HepG2 (cell line): ENCODE results near the gene SEZ6. TPM values are rescaled to one million over a fixed set of nuclear protein-coding genes. Genes with fewer than 3 reads are reported as not detected.

Experiments used
- CERS6 ChIP-seq: sonication (generic); formaldehyde crosslinking; IDR thresholded peaks from 2 replicates; pipeline ENCODE4 v1.5.0; 2020; ENCODE audit warnings: missing genetic modification reagents
- CREB3 ChIP-seq: sonication (generic); formaldehyde crosslinking; IDR thresholded peaks from 2 replicates; pipeline ENCODE4 v1.5.0; 2020; ENCODE audit warnings: missing genetic modification reagents
- ELF3 ChIP-seq: IDR thresholded peaks from 2 replicates; pipeline ENCODE4 v1.6.1; 2016; ENCODE audit warnings: missing genetic modification reagents, missing compliant biosample characterization
- JARID2 ChIP-seq: sonication (generic); formaldehyde crosslinking; IDR thresholded peaks from 2 replicates; pipeline ENCODE4 v1.8.1; 2023; ENCODE audit warnings: missing genetic modification reagents, inconsistent platforms; ENCODE audit not compliant: insufficient replicate concordance
- KMT2B ChIP-seq: IDR thresholded peaks from 2 replicates; pipeline ENCODE4 v1.6.1; 2016; ENCODE audit warnings: missing genetic modification reagents, missing compliant biosample characterization
- MLXIP ChIP-seq: sonication (generic); formaldehyde crosslinking; IDR thresholded peaks from 2 replicates; pipeline ENCODE4 v1.9.0; 2021; ENCODE audit warnings: missing genetic modification reagents, borderline replicate concordance
- SAFB2 ChIP-seq: sonication (generic); formaldehyde crosslinking; IDR thresholded peaks from 2 replicates; pipeline ENCODE4 v1.5.1; 2020; ENCODE audit warnings: missing genetic modification reagents, low read depth, mild to moderate bottlenecking, borderline replicate concordance
- SKI ChIP-seq: fragments of 450-650 bp; IDR thresholded peaks from one replicate; pipeline ENCODE4 v1.6.1; 2018; ENCODE audit warnings: mild to moderate bottlenecking; ENCODE audit not compliant: partially characterized antibody
- SUZ12 ChIP-seq: fragments of 150-350 bp; IDR thresholded peaks from 2 replicates; pipeline ENCODE4 v1.6.1; 2014; ENCODE audit warnings: low read depth, low read length
- SYNCRIP ChIP-seq: fragments of 200-400 bp; formaldehyde crosslinking; IDR thresholded peaks from 2 replicates; pipeline ENCODE4 v1.6.1; 2018; ENCODE audit warnings: mild to moderate bottlenecking, low read depth, low read length; ENCODE audit not compliant: insufficient read depth
- THAP7 ChIP-seq: sonication (generic); formaldehyde crosslinking; IDR thresholded peaks from 2 replicates; pipeline ENCODE4 v1.8.1; 2023; ENCODE audit warnings: mild to moderate bottlenecking, missing genetic modification reagents
- ZBTB2 ChIP-seq: sonication (generic); formaldehyde crosslinking; IDR thresholded peaks from 2 replicates; pipeline ENCODE4 v1.8.0; 2022; ENCODE audit warnings: low read depth, missing genetic modification reagents
- ZBTB8A ChIP-seq: sonication (generic); formaldehyde crosslinking; IDR thresholded peaks from 2 replicates; pipeline ENCODE4 v1.4.0; 2020; ENCODE audit warnings: mild to moderate bottlenecking, low read depth, missing genetic modification reagents, borderline replicate concordance
- ZFP36L2 ChIP-seq: sonication (generic); formaldehyde crosslinking; IDR thresholded peaks from 2 replicates; pipeline ENCODE4 v1.4.0; 2020; ENCODE audit warnings: missing genetic modification reagents
- ZNF317 ChIP-seq: sonication (generic); formaldehyde crosslinking; IDR thresholded peaks from 2 replicates; pipeline ENCODE4 v1.5.0; 2020; ENCODE audit warnings: mild to moderate bottlenecking, missing genetic modification reagents
- ZNF430 ChIP-seq: sonication (generic); formaldehyde crosslinking; IDR thresholded peaks from 2 replicates; pipeline ENCODE4 v1.9.0; 2021; ENCODE audit warnings: mild to moderate bottlenecking, missing genetic modification reagents
- ZNF530 ChIP-seq: sonication (generic); formaldehyde crosslinking; IDR thresholded peaks from 2 replicates; pipeline ENCODE4 v1.5.0; 2020; ENCODE audit warnings: low read depth, mild to moderate bottlenecking, missing genetic modification reagents
- ZNF615 ChIP-seq: sonication (generic); formaldehyde crosslinking; IDR thresholded peaks from 2 replicates; pipeline ENCODE4 v1.5.0; 2020; ENCODE audit warnings: mild to moderate bottlenecking, missing genetic modification reagents, borderline replicate concordance
- ZNF761 ChIP-seq: sonication (generic); formaldehyde crosslinking; conservative IDR thresholded peaks from 2 replicates; pipeline ENCODE4 v1.4.0; 2020; ENCODE audit warnings: mild to moderate bottlenecking, missing genetic modification reagents
- ZSCAN12 ChIP-seq: sonication (generic); formaldehyde crosslinking; IDR thresholded peaks from 2 replicates; pipeline ENCODE4 v1.9.0; 2021; ENCODE audit warnings: mild to moderate bottlenecking, missing genetic modification reagents
- ZSCAN22 ChIP-seq: sonication (generic); formaldehyde crosslinking; IDR thresholded peaks from 2 replicates; pipeline ENCODE4 v1.4.0; 2020; ENCODE audit warnings: mild to moderate bottlenecking, missing genetic modification reagents
- ZSCAN9 ChIP-seq: IDR thresholded peaks from 2 replicates; pipeline ENCODE4 v1.6.1; 2016; ENCODE audit warnings: borderline replicate concordance
- polyA plus RNA-seq, 8 experiments: library from polyadenylated mRNA; depleted of rRNA in 3 of 8; stranded (reverse) in 7 of 8; unstranded in 1 of 8; fragments of >200 nt; fragmentation: Illumina TruSeq in 4 of 8; extraction: Trizol in 4 of 8; gene quantifications; 2 replicates each; pipeline versions ENCODE4 v1.2.1 to v1.2.3, GENCODE V29; 2011 to 2016; ENCODE audit warnings: low read depth in 4 of 8, missing spikeins in 1 of 8, mixed read lengths in 1 of 8; ENCODE audit not compliant: insufficient read depth in 1 of 8
- total RNA-seq, 5 experiments: library from RNA; depleted of rRNA; stranded (reverse); fragments of >200 nt; fragmentation: Illumina TruSeq; extraction: Trizol; gene quantifications; 2 replicates each; pipeline ENCODE4 v1.2.3, GENCODE V29; 2016; ENCODE audit warnings: low read depth in 1 of 5

SEZ6 gene
- total and polyA plus RNA-seq, 2 of the 13 experiments (the other 11 are each of a cell fraction or from before 2014, with no cell fraction given), result not detected

GRCh38 chr17:29045734-29046472, 40.1 kb upstream of the SEZ6 start (continued):
- TF ChIP-seq ZBTB2 (CRISPR knock-in tag) (no peak), CERS6 (CRISPR knock-in tag) (no peak), SUZ12 (no peak), SKI (no peak), ZFP36L2 (CRISPR knock-in tag) (no peak), MLXIP (CRISPR knock-in tag) (no peak), ZNF761 (CRISPR knock-in tag) (no peak), SAFB2 (CRISPR knock-in tag) (no peak), ZNF430 (CRISPR knock-in tag) (no peak), ZNF615 (no peak), ZSCAN22 (CRISPR knock-in tag) (no peak), ZSCAN12 (CRISPR knock-in tag) (no peak), CREB3 (CRISPR knock-in tag) (no peak), ZNF317 (no peak), ELF3 (peak; percentile 49; the same call in 1 of the 2 replicates), KMT2B (no peak), JARID2 (no peak), SYNCRIP (no peak), ZBTB8A (CRISPR knock-in tag) (no peak), ZSCAN9 (CRISPR knock-in tag) (no peak), ZNF530 (CRISPR knock-in tag) (no peak), THAP7 (no peak)
